Measurements from ENCODE around the gene FAM47E. TPM values are rescaled to one million over a fixed set of nuclear protein-coding genes. Genes with fewer than 3 reads are reported as not detected.
A peak's percentile ranks its signal among the peaks of the same experiment; 100 is the strongest.

FAM47E gene
- polyA plus RNA-seq, 1 donor (not counting 4 experiments of a cell fraction or from before 2014, with no cell fraction given), result 0.29 TPM

- H3K9ac ChIP-seq (ENCODE audit: control insufficient read depth, extremely low read depth, insufficient read depth, low read length), result peak overlapping the region; percentile 87
- no peaks in the 10 kb centered on the region for H3K9me3 ChIP-seq (ENCODE audit: control insufficient read depth, low read depth, low read length)
- no peak for DNase-seq (ENCODE audit: low read depth, low spot score)
- peak overlapping the region; percentile 90 for H2AFZ ChIP-seq (ENCODE audit: control insufficient read depth, low read length)
- peaks cover 37% of the 10 kb centered on the region for H3K79me2 ChIP-seq (ENCODE audit: control insufficient read depth, insufficient read depth, low read length)
- no peaks in the 10 kb centered on the region for H3K27me3 ChIP-seq (ENCODE audit: control insufficient read depth, extremely low read depth, insufficient read depth, low read length)
- peak overlapping the region; percentile 91 for H3K4me2 ChIP-seq (ENCODE audit: control insufficient read depth, extremely low read depth, insufficient read depth, low read depth, low read length)
- H3K4me3 ChIP-seq (ENCODE audit: control insufficient read depth in 2 of 3, extremely low read depth in 1 of 3, insufficient read depth in 2 of 3, low read depth in 1 of 3, low read length in 3 of 3), result peak overlapping the region; percentile 40 to 85 (median 78)
- TF ChIP-seq CTCF (optimal IDR thresholded peaks at IDR 0.05 in 1 of 3, IDR thresholded peaks at IDR 0.05 in 1 of 3, conservative IDR thresholded peaks at IDR 0.05 in 1 of 3; ENCODE audit: extremely low read depth in 1 of 3, insufficient read depth in 2 of 3, low read length in 3 of 3) (no peak), EZH2 (IDR thresholded peaks at IDR 0.05; ENCODE audit: low read length) (no peak)
- H4K20me1 ChIP-seq (ENCODE audit: control insufficient read depth, extremely low read depth, insufficient read depth, low read length), result no peaks in the 10 kb centered on the region
- peaks cover 43% of the 10 kb centered on the region for H3K4me1 ChIP-seq (ENCODE audit: control insufficient read depth, extremely low read depth, insufficient read depth, low read length)
- FAIRE-seq, result no peak
- no peaks in the 10 kb centered on the region for H3K36me3 ChIP-seq (ENCODE audit: control insufficient read depth in 2 of 2, extremely low read depth in 1 of 2, insufficient read depth in 2 of 2, low read length in 2 of 2)
- dilution Hi-C loops (cut with MboI; ENCODE audit: extremely low pct_ligation_motif_present, low sequenced_read_pairs), result no loop called here
- H3K9me1 ChIP-seq (ENCODE audit: control insufficient read depth, extremely low read depth, insufficient read depth, low read length), result peaks cover 2% of the 10 kb centered on the region
- H3K27ac ChIP-seq (ENCODE audit: control insufficient read depth, insufficient read depth, low read length), result peak overlapping the region; percentile 81
Measured at GRCh38 chr4:76214177-76214675, 37.3 kb upstream of the FAM47E start.

GRCh38 chr4:76215077-76215476 lies 36.4 kb upstream of the FAM47E start:
- dilution Hi-C loops (cut with MboI; ENCODE audit: extremely low pct_ligation_motif_present, low sequenced_read_pairs), result no loop called here
- no peak overlapping the region for H3K4me3 ChIP-seq (ENCODE audit: control insufficient read depth in 2 of 3, extremely low read depth in 1 of 3, insufficient read depth in 2 of 3, low read depth in 1 of 3, low read length in 3 of 3)
- no peak for FAIRE-seq
- H3K9me1 ChIP-seq (ENCODE audit: control insufficient read depth, extremely low read depth, insufficient read depth, low read length), result peaks cover 2% of the 10 kb centered on the region
- no peak for DNase-seq (ENCODE audit: low read depth, low spot score)
- no peak overlapping the region for H3K27ac ChIP-seq (ENCODE audit: control insufficient read depth, insufficient read depth, low read length)
- no peak overlapping the region for H2AFZ ChIP-seq (ENCODE audit: control insufficient read depth, low read length)
- no peak overlapping the region for H3K4me2 ChIP-seq (ENCODE audit: control insufficient read depth, extremely low read depth, insufficient read depth, low read depth, low read length)
- H3K79me2 ChIP-seq (ENCODE audit: control insufficient read depth, insufficient read depth, low read length), result peaks cover 29% of the 10 kb centered on the region
- no peaks in the 10 kb centered on the region for H3K36me3 ChIP-seq (ENCODE audit: control insufficient read depth in 2 of 2, extremely low read depth in 1 of 2, insufficient read depth in 2 of 2, low read length in 2 of 2)
- no peaks in the 10 kb centered on the region for H3K27me3 ChIP-seq (ENCODE audit: control insufficient read depth, extremely low read depth, insufficient read depth, low read length)
- no peak overlapping the region for H3K9ac ChIP-seq (ENCODE audit: control insufficient read depth, extremely low read depth, insufficient read depth, low read length)
- H4K20me1 ChIP-seq (ENCODE audit: control insufficient read depth, extremely low read depth, insufficient read depth, low read length), result no peaks in the 10 kb centered on the region
- H3K9me3 ChIP-seq (ENCODE audit: control insufficient read depth, low read depth, low read length), result no peaks in the 10 kb centered on the region
- peaks cover 43% of the 10 kb centered on the region for H3K4me1 ChIP-seq (ENCODE audit: control insufficient read depth, extremely low read depth, insufficient read depth, low read length)
- TF ChIP-seq CTCF (optimal IDR thresholded peaks at IDR 0.05 in 1 of 3, IDR thresholded peaks at IDR 0.05 in 1 of 3, conservative IDR thresholded peaks at IDR 0.05 in 1 of 3; ENCODE audit: extremely low read depth in 1 of 3, insufficient read depth in 2 of 3, low read length in 3 of 3) (no peak), EZH2 (IDR thresholded peaks at IDR 0.05; ENCODE audit: low read length) (no peak)

All from keratinocyte (primary cell).